Activated naive CD4-positive, alpha-beta T cell treated with anti-CD3 and anti-CD28 coated beads, Interleukin-2, amount 50 U/mL, for 24 hours (primary cell): ENCODE measurements around the gene HSDL2.
"Not testable (repeated sequence)": the region's sequence is repeated elsewhere in the genome, so short reads cannot be mapped to it uniquely, and the experiment has no call there.

ENCODE experiments used
- H3K27ac Mint-ChIP-seq: one replicate; pipeline ENCODE4 v1.8.0; 2021; ENCODE audit warnings: mild to moderate bottlenecking, mixed read lengths
- H3K27me3 Mint-ChIP-seq: one replicate; pipeline ENCODE4 v1.8.0; 2021; ENCODE audit warnings: mixed read lengths
- H3K36me3 Mint-ChIP-seq: one replicate; pipeline ENCODE4 v1.8.0; 2021; ENCODE audit warnings: mixed read lengths
- H3K4me1 Mint-ChIP-seq: one replicate; pipeline ENCODE4 v1.8.0; 2021; ENCODE audit warnings: mixed read lengths
- H3K4me3 Mint-ChIP-seq: one replicate; pipeline ENCODE4 v1.8.0; 2021; ENCODE audit warnings: mild to moderate bottlenecking, mixed read lengths
- H3K9me3 Mint-ChIP-seq: one replicate; pipeline ENCODE4 v1.8.0; 2021; ENCODE audit warnings: mixed read lengths

Gene HSDL2

DNA sequence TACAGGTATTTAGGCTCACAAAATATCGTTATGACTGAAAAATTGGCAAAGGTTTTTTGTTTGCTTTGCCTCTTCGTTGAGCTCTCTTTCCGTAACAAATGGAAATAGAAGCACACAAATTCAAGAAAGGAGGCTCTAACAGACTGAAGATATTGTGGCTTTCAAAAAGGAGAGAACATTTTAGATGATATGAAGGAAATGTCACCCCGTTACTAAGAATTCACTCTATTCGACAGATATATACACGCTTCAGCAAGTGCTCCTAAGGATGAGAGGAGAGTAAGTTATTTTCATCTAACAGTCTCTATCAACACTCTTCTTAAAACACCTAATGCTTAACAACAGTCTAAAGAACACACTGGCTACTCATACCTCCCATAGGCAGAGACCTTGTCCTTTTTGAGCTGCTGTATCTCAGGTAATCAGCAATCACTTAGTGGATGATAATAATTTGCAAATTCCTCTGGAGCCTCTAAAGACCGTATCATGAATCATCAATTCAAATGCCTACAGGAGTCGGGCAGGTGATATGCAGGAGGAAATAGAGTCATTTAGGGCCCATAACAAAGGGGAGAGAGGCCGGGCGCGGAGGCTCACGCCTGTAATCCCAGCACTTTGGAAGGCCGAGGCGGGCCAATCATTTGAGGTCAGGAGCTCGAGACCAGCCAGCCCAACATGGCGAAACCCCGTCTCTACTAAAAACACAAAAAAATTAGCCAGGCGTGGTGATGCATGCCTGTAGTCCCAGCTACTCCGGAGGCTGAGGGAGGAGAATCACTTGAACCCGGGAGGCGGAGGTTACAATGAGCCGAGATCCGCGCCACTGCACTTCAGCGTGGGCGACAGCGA lies 1.4 kb upstream of the HSDL2 start:
- peak overlapping the region; percentile 21 for H3K27ac Mint-ChIP-seq
- H3K4me1 Mint-ChIP-seq: peaks cover 46% of the 10 kb centered on the region
- peaks cover 1% of the 10 kb centered on the region for H3K36me3 Mint-ChIP-seq
- H3K27me3 Mint-ChIP-seq: no peaks in the 10 kb centered on the region
- H3K4me3 Mint-ChIP-seq: peak overlapping the region; percentile 100
- no peaks in the 10 kb centered on the region for H3K9me3 Mint-ChIP-seq

DNA sequence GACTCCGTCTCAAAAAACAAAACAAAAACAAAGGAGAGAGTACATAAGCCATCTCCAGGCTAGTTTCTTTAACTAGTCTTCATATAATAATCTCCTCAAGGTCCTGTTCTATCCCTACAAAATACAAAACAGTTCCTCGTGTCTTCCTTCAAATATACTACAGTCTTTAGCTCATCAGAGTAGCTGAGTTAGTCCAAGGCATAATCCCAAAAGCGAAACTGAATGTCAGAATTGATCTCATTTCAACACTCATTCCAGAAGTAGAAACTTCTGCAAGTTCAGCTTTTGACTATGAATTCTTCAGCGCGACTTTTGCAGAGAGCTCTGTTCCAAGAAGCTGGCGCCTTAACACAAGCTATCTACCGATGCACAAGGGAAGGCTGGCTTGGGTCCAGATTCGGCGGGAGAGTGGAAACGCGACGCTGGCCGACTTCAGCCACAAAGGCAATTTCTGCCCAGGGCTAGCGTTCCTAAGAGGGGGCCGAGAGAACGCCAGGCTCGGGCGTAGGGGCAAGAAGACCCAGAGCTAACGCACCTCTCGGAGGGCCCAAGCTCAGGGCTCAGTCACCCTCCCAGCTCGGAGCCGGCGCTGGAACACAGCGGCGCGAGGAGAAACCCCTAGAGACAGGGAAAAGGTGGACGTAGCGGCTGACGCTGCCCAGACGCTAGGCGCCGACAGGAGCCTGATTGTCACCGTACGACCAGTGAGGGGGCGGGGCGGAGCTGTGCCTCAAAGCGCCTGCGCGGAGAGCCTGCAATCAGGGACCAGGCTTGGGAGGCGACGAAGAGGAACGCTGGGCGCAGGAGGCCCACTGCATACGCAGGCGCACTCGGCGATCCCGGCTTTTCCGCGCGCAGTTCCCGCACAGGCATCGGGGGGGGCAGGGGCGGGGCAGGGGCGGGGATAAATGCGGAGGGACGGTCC lies 469 bp upstream of the HSDL2 start:
- H3K27me3 Mint-ChIP-seq: no peaks in the 10 kb centered on the region
- peak overlapping the region; percentile 98 for H3K27ac Mint-ChIP-seq
- H3K36me3 Mint-ChIP-seq: no peaks in the 10 kb centered on the region
- H3K4me1 Mint-ChIP-seq: peaks cover 53% of the 10 kb centered on the region
- peak overlapping the region; percentile 100 for H3K4me3 Mint-ChIP-seq
- no peaks in the 10 kb centered on the region for H3K9me3 Mint-ChIP-seq

DNA sequence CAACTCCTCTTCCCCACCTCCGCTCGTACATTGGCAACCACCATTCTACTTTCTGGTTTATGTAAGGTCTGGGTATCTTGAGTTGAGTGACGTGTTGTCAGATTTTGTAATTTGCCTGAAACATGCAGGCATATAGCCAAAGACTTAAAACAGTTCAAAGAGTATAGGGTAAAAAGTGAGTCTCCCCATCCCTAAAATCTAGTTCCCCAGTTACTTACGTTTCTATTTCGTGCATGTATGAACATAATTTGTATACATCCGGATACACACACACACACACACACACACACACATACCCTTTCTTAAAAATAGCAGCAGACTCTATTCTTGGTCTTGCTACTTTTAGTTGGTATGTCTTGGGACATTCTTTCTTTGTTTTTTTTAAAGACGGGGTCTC lies 915 bp downstream of the HSDL2 start:
- Mint-ChIP-seq H3K9me3 (no peaks in the 10 kb centered on the region), H3K36me3 (no peaks in the 10 kb centered on the region), H3K27ac (peak overlapping the region; percentile 78), H3K4me1 (peaks cover 53% of the 10 kb centered on the region), H3K27me3 (no peaks in the 10 kb centered on the region), H3K4me3 (peak overlapping the region; percentile 100)

DNA sequence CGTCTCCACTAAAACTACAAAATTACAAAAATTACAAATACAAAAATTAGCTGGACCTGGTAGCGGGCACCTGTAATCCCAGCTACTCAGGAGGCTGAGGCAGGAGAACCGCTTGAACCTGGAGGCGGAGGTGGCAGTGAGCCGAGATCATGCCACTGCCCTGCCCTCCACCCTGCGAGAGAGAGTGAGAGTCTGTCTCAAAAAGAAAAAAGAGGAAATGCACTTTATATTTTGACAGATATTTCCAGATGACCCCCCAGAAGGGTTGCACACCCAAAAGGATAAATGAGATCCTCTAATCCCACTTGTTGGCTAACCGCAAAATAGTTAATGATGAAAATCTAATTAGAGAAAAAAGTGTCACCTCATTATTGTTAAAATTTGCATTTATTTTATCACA lies 2.2 kb downstream of the HSDL2 start:
- Mint-ChIP-seq H3K4me1 (peaks cover 54% of the 10 kb centered on the region), H3K4me3 (no peak overlapping the region), H3K9me3 (no peaks in the 10 kb centered on the region), H3K36me3 (peaks cover 3% of the 10 kb centered on the region), H3K27me3 (no peaks in the 10 kb centered on the region), H3K27ac (no peak overlapping the region)

DNA sequence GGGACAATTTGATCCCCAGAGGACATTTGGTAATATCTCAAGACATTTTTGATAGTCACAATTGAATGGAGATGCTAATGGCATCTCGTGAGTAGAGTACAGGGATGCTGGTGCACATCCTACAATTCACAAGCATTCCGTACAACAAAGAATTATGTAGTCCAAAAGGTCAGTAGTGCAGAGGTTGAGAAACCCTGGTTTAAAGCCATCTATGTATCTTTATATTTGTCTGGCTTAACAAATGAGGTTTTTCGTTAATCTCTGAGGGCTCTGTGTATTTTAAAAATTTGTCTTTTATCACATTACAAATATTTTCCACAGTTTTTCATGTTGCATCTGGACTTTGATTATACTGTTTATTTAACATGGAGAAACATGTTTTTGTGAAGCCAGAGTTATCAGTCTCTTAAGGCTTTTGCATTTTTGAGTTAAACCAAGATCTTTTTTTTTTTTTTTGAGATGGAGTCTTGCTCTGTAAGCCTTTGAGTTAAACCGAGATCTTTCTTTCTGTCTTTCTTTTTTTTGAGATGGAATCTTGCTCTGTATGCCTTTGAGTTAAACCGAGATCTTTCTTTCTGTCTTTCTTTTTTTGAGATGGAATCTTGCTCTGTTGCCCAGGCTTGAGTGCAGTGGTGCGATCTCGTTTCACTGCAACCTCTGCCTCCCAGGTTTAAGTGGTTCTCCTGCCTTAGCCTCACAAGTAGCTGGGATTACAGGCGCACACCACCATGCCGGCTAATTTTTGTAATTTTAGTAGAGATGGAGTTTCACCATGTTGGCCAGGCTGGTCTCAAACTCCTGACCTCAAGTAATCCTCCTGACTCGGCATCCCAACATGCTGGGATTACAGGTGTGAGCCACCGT lies 2.8 kb downstream of the HSDL2 start:
- Mint-ChIP-seq H3K4me3 (no peak overlapping the region), H3K27ac (peak overlapping the region; percentile 11), H3K4me1 (peaks cover 47% of the 10 kb centered on the region), H3K27me3 (no peaks in the 10 kb centered on the region), H3K9me3 (no peaks in the 10 kb centered on the region), H3K36me3 (peaks cover 5% of the 10 kb centered on the region)

DNA sequence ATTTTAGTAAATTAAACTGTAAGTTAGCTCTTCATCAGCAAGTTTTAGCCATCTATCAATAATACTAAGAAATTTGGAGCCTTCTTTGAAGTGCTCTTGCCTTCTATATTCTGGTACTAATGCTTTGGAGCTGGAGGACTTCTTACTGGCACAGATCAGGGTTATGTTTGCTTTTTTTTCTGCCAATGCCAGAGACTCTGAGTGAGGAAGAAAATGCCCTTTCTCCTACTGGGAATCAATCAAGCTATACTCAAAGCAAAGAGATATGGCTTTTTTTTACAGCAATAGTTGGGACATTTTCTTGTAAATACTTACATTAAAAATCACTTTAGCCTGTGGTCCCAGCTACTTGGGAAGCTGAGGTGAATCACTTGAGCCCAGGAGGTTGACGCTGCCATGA lies 4.3 kb downstream of the HSDL2 start:
- H3K36me3 Mint-ChIP-seq: peaks cover 5% of the 10 kb centered on the region
- H3K4me1 Mint-ChIP-seq: peaks cover 35% of the 10 kb centered on the region
- H3K27me3 Mint-ChIP-seq: no peaks in the 10 kb centered on the region
- no peak overlapping the region for H3K27ac Mint-ChIP-seq
- no peaks in the 10 kb centered on the region for H3K9me3 Mint-ChIP-seq
- H3K4me3 Mint-ChIP-seq: no peak overlapping the region

DNA sequence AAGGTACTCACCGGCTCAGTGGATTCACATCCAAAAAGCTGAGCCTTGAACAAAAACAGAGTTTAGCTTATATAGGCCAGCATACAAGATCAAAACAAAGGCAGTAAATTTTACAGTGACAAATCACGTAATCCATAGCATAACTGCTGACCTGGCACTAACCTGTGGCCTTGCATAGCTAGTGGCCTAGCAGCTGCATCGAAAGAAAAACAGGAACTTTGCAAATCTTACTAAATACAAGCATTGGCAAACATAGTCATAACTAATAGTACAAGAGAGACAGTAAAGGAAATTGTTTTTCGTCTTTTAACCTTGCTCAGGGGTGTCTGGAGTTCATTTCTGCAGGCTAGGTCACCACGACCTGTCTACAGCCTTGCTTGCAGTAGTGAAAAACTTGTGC lies 4.8 kb downstream of the HSDL2 start:
- Mint-ChIP-seq H3K27ac (no peak overlapping the region), H3K9me3 (no peaks in the 10 kb centered on the region), H3K4me3 (no peak overlapping the region), H3K4me1 (peaks cover 33% of the 10 kb centered on the region), H3K36me3 (peaks cover 5% of the 10 kb centered on the region), H3K27me3 (no peaks in the 10 kb centered on the region)

DNA sequence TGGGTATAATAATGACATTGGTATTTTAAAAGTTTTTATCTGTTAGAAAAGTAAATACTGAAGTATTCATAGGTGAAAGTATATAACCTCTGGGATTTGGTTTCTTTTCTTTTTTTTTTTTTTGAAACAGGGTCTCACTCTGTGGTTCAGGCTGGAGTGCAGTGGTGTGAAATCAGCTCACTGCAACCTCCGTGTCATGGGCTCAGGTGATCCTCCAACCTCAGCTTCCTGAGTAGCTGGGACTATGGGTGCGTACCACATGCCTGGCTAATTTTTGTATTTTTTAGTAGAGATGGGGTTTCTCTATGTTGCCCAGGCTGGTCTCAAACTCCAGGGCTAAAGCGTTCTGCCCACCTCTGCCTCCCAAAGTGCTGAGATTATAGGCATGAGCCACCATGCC lies 7.2 kb downstream of the HSDL2 start:
- H3K36me3 Mint-ChIP-seq: peaks cover 5% of the 10 kb centered on the region
- H3K9me3 Mint-ChIP-seq: no peaks in the 10 kb centered on the region
- H3K4me3 Mint-ChIP-seq: no peak overlapping the region
- no peaks in the 10 kb centered on the region for H3K27me3 Mint-ChIP-seq
- H3K27ac Mint-ChIP-seq: no peak overlapping the region
- peaks cover 18% of the 10 kb centered on the region for H3K4me1 Mint-ChIP-seq

DNA sequence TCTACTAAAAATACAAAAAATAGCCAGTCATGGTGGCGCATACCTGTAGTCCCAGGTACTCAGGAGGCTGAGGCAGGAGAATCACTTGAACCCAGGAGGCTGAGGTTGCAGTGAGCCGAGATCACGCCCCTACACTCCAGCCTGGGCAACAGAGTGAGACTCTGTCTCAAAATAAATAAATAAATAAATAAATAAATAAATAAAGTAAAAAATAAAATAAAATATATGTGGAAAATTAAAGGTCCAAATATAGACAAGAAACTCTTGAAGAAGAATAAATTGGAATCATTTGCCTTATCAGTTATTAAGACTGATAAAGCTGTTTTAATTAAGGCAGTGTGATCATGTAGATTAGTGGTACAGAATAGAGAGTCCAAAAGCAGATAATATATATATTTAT lies 10.0 kb downstream of the HSDL2 start:
- not testable (repeated sequence) for H3K36me3 Mint-ChIP-seq, H3K4me3 Mint-ChIP-seq, H3K27ac Mint-ChIP-seq, H3K4me1 Mint-ChIP-seq, H3K9me3 Mint-ChIP-seq, H3K27me3 Mint-ChIP-seq

DNA sequence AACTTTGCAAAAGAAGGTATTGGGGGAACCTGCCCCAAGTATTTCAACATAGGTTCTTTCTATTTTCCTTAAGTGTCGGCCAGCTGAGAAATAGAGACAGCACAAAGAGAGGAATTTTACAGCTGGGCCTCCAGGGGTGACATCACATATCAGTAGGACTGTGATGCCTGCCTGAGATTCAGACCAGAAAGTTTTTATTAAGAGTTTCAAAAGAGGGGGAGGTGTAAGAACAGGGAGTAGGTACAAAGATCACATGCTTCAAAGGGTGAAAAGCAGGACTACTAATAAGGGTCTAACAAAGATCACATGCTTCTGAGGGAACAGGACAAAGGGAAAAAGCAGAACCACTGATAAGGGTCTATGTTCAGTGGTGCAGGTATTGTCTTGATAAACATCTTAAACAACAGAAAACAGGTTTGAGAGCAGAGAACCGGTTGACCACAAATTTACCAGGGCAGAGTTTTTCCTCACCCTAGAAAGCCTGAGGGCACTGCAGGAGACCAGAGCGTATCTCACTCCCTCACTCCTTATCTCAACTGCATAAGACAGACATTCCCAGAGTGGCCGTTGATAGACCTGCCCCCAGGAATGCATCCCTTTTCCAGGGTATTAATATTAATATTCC lies 12.1 kb downstream of the HSDL2 start:
- not testable (repeated sequence) for H3K4me3 Mint-ChIP-seq, H3K9me3 Mint-ChIP-seq, H3K36me3 Mint-ChIP-seq, H3K27me3 Mint-ChIP-seq, H3K4me1 Mint-ChIP-seq, H3K27ac Mint-ChIP-seq

DNA sequence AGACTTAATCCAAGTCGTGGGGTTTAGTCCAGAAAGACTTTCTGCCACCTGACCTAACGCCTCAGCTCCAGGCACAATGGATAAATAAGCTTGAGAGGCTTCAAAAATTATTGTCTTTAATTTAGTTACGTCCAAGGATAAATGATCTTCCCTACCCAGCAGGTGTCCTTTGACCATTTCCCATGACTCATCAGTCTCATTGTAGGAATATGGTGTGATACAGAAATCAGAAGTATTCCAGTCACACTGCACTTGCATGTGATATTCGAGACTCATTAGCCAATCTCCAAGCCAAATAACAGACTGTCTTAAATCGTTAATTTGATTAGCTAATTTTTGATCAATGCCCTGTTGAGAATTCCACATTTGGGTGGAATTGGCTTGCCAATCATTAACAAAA lies 13.2 kb downstream of the HSDL2 start:
- H3K4me3 Mint-ChIP-seq, H3K4me1 Mint-ChIP-seq, H3K27me3 Mint-ChIP-seq, H3K9me3 Mint-ChIP-seq, H3K27ac Mint-ChIP-seq, H3K36me3 Mint-ChIP-seq: not testable (repeated sequence)

DNA sequence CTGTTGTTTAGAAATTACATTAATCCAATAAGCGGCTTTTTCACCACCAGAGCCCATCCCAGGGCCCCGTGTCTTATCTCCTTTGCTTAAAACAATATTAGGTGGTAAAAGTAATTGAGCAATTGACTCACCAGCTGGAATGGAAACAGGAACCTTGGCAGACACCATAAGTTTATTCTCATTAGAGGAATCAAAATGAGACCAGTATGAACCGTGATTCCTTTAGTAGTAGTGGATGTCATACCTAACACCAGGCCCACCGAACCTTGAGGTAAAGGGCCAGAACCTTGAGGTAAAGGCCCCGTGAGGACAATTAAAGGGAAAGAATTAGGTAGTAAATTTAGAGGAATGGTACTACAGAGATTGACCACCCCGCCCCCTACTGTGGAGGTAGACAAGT lies 16.5 kb downstream of the HSDL2 start:
- Mint-ChIP-seq H3K27ac (no peak overlapping the region), H3K4me1 (no peaks in the 10 kb centered on the region), H3K9me3 (peaks cover 10% of the 10 kb centered on the region), H3K36me3 (peaks cover 13% of the 10 kb centered on the region), H3K27me3 (no peaks in the 10 kb centered on the region), H3K4me3 (no peak overlapping the region)

DNA sequence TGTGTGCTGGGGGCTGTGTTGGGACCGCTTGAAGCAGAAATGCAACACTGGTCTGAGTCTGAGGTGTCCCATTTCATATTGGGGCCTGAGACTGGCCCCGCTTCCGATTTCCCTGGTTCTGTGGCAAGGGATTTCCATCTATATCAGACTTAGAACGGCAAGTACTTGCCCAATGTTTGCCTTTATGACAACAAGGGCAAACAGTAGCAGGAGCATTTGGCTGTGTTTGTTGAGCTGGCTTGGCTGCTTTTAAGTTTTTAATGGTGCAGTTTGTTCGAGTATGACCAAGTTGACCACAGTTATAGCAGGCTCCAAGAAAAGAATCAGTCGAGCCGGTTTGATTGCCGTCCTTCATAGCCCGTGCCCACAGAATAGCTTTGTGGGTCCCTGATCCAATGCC lies 17.0 kb downstream of the HSDL2 start:
- Mint-ChIP-seq H3K36me3 (peaks cover 13% of the 10 kb centered on the region), H3K27me3 (no peaks in the 10 kb centered on the region), H3K4me1 (no peaks in the 10 kb centered on the region), H3K27ac (no peak overlapping the region), H3K4me3 (no peak overlapping the region), H3K9me3 (peaks cover 10% of the 10 kb centered on the region)

DNA sequence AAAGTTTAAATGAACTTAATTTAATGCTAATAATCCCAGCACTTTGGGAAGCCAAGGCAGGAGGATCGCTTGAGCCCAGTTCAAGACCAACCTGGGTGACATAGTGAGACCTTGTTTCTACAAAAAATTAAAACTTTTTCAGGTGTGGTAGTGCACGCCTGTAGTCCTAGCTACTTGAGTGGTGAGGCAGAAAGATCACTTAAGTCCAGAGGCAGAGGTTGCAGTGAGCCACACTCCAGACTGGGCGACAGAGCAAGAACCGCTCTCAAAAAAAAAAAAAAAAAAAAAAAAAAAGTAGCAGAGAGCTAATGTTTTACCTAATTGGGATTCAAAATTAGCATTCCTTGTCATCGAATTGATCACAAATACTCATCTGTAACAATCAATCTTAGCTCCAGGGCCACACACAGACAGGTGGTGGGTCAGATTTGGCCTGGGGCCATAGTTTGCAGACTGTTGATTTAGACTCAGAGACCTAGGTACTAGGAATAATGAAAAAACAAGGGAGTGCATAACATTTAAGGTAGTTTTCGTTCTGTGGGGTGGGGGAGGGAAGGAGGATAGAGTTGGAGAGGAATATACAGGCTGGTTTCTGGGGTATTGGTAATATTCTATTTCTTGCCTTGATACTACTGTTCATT lies 21.4 kb downstream of the HSDL2 start:
- H3K4me3 Mint-ChIP-seq: no peak overlapping the region
- H3K27me3 Mint-ChIP-seq: no peaks in the 10 kb centered on the region
- peaks cover 17% of the 10 kb centered on the region for H3K36me3 Mint-ChIP-seq
- no peak overlapping the region for H3K27ac Mint-ChIP-seq
- peaks cover 10% of the 10 kb centered on the region for H3K9me3 Mint-ChIP-seq
- no peaks in the 10 kb centered on the region for H3K4me1 Mint-ChIP-seq
